ENCODE results near the gene CHD9. TPM values are rescaled to one million over a fixed set of nuclear protein-coding genes. Genes with fewer than 3 reads are reported as not detected.
A peak's percentile ranks its signal among the peaks of the same experiment; 100 is the strongest.

Gene CHD9
- total RNA-seq, 1 donor from 2014 or later, result 99.0 TPM

GRCh38 chr16:53082509-53082908 lies 27.7 kb downstream of the CHD9 start:
- Mint-ChIP-seq H3K4me3 (ENCODE audit: unreplicated experiment) (peak overlapping the region; percentile 1), H3K36me3 (ENCODE audit: unreplicated experiment) (no peaks in the 10 kb centered on the region), H3K27ac (ENCODE audit: unreplicated experiment) (peak overlapping the region; percentile 87), H3K9me3 (ENCODE audit: unreplicated experiment) (no peaks in the 10 kb centered on the region), H3K27me3 (ENCODE audit: unreplicated experiment) (no peaks in the 10 kb centered on the region), H3K4me1 (ENCODE audit: unreplicated experiment) (peaks cover 96% of the 10 kb centered on the region)
- no peak for TF ChIP-seq CTCF (IDR thresholded peaks at IDR 0.05)
- DNase-seq (ENCODE audit: extremely low spot score, unreplicated experiment), result no peak

GRCh38 chr16:53083119-53083518 lies 28.3 kb downstream of the CHD9 start:
- H3K27ac Mint-ChIP-seq (ENCODE audit: unreplicated experiment), result peak overlapping the region; percentile 87
- no peaks in the 10 kb centered on the region for H3K9me3 Mint-ChIP-seq (ENCODE audit: unreplicated experiment)
- H3K4me3 Mint-ChIP-seq (ENCODE audit: unreplicated experiment), result no peak overlapping the region
- no peaks in the 10 kb centered on the region for H3K36me3 Mint-ChIP-seq (ENCODE audit: unreplicated experiment)
- H3K27me3 Mint-ChIP-seq (ENCODE audit: unreplicated experiment), result no peaks in the 10 kb centered on the region
- DNase-seq (ENCODE audit: extremely low spot score, unreplicated experiment), result no peak
- TF ChIP-seq CTCF (IDR thresholded peaks at IDR 0.05), result no peak
- peaks cover 92% of the 10 kb centered on the region for H3K4me1 Mint-ChIP-seq (ENCODE audit: unreplicated experiment)

GRCh38 chr16:53084141-53084541 lies 29.4 kb downstream of the CHD9 start:
- no peaks in the 10 kb centered on the region for H3K9me3 Mint-ChIP-seq (ENCODE audit: unreplicated experiment)
- no peak for TF ChIP-seq CTCF (IDR thresholded peaks at IDR 0.05)
- H3K4me1 Mint-ChIP-seq (ENCODE audit: unreplicated experiment), result peaks cover 85% of the 10 kb centered on the region
- H3K27ac Mint-ChIP-seq (ENCODE audit: unreplicated experiment), result peak overlapping the region; percentile 94
- DNase-seq (ENCODE audit: extremely low spot score, unreplicated experiment), result no peak
- H3K36me3 Mint-ChIP-seq (ENCODE audit: unreplicated experiment), result no peaks in the 10 kb centered on the region
- no peaks in the 10 kb centered on the region for H3K27me3 Mint-ChIP-seq (ENCODE audit: unreplicated experiment)
- H3K4me3 Mint-ChIP-seq (ENCODE audit: unreplicated experiment), result no peak overlapping the region

GRCh38 chr16:53084746-53085334 lies 30.0 kb downstream of the CHD9 start:
- no peaks in the 10 kb centered on the region for H3K27me3 Mint-ChIP-seq (ENCODE audit: unreplicated experiment)
- H3K27ac Mint-ChIP-seq (ENCODE audit: unreplicated experiment), result peak overlapping the region; percentile 94
- no peak for DNase-seq (ENCODE audit: extremely low spot score, unreplicated experiment)
- no peak overlapping the region for H3K4me3 Mint-ChIP-seq (ENCODE audit: unreplicated experiment)
- no peak for TF ChIP-seq CTCF (IDR thresholded peaks at IDR 0.05)
- no peaks in the 10 kb centered on the region for H3K9me3 Mint-ChIP-seq (ENCODE audit: unreplicated experiment)
- H3K4me1 Mint-ChIP-seq (ENCODE audit: unreplicated experiment), result peaks cover 85% of the 10 kb centered on the region
- no peaks in the 10 kb centered on the region for H3K36me3 Mint-ChIP-seq (ENCODE audit: unreplicated experiment)

- no peaks in the 10 kb centered on the region for H3K27me3 Mint-ChIP-seq (ENCODE audit: unreplicated experiment)
- TF ChIP-seq CTCF (IDR thresholded peaks at IDR 0.05), result no peak
- peak overlapping the region; percentile 94 for H3K27ac Mint-ChIP-seq (ENCODE audit: unreplicated experiment)
- peaks cover 85% of the 10 kb centered on the region for H3K4me1 Mint-ChIP-seq (ENCODE audit: unreplicated experiment)
- peak overlapping the region; percentile 27 for H3K4me3 Mint-ChIP-seq (ENCODE audit: unreplicated experiment)
- no peaks in the 10 kb centered on the region for H3K9me3 Mint-ChIP-seq (ENCODE audit: unreplicated experiment)
- no peak for DNase-seq (ENCODE audit: extremely low spot score, unreplicated experiment)
- no peaks in the 10 kb centered on the region for H3K36me3 Mint-ChIP-seq (ENCODE audit: unreplicated experiment)
These were observed 30.6 kb downstream of the CHD9 start for GRCh38 chr16:53085369-53085843.

All from osteocyte (in vitro differentiated cells).